Rectal smooth muscle tissue (tissue), 1 donor: ENCODE data around the gene GPC1.

Source experiments
- H3K27ac ChIP-seq: one replicate; pipeline ENCODE4 v1.7.0; 2013; ENCODE audit warnings: low read depth, low read length, inconsistent platforms
- H3K27me3 ChIP-seq: one replicate; pipeline ENCODE4 v1.7.0; 2013; ENCODE audit warnings: low read length; ENCODE audit not compliant: control insufficient read depth, insufficient read depth
- H3K36me3 ChIP-seq: one replicate; pipeline ENCODE4 v1.7.0; 2013; ENCODE audit warnings: low read length; ENCODE audit not compliant: control insufficient read depth, insufficient read depth
- H3K4me1 ChIP-seq: one replicate; pipeline ENCODE4 v1.7.0; 2013; ENCODE audit warnings: low read length; ENCODE audit not compliant: control insufficient read depth, insufficient read depth
- H3K4me3 ChIP-seq: one replicate; pipeline ENCODE4 v1.7.0; 2013; ENCODE audit warnings: low read length
- H3K9ac ChIP-seq: one replicate; pipeline ENCODE4 v1.7.0; 2013; ENCODE audit warnings: low read length

GPC1 gene

GRCh38 chr2:240431661-240432424 lies 3.6 kb upstream of the GPC1 start:
- Histone ChIP-seq H3K36me3 (no peaks in the 10 kb centered on the region), H3K4me1 (peaks cover 4% of the 10 kb centered on the region), H3K27me3 (no peaks in the 10 kb centered on the region), H3K4me3 (no peak overlapping the region), H3K27ac (no peak overlapping the region), H3K9ac (no peak overlapping the region)

GRCh38 chr2:240432430-240432819 lies 3.0 kb upstream of the GPC1 start:
- H3K36me3 ChIP-seq, result no peaks in the 10 kb centered on the region
- H3K9ac ChIP-seq, result no peak overlapping the region
- H3K4me1 ChIP-seq, result peaks cover 10% of the 10 kb centered on the region
- no peak overlapping the region for H3K4me3 ChIP-seq
- no peaks in the 10 kb centered on the region for H3K27me3 ChIP-seq
- no peak overlapping the region for H3K27ac ChIP-seq

- Histone ChIP-seq H3K4me1 (peaks cover 14% of the 10 kb centered on the region), H3K4me3 (no peak overlapping the region), H3K27me3 (no peaks in the 10 kb centered on the region), H3K27ac (peak overlapping the region; percentile 32), H3K9ac (no peak overlapping the region), H3K36me3 (no peaks in the 10 kb centered on the region)
These were observed 2.4 kb upstream of the GPC1 start for GRCh38 chr2:240432820-240433801.

DNA sequence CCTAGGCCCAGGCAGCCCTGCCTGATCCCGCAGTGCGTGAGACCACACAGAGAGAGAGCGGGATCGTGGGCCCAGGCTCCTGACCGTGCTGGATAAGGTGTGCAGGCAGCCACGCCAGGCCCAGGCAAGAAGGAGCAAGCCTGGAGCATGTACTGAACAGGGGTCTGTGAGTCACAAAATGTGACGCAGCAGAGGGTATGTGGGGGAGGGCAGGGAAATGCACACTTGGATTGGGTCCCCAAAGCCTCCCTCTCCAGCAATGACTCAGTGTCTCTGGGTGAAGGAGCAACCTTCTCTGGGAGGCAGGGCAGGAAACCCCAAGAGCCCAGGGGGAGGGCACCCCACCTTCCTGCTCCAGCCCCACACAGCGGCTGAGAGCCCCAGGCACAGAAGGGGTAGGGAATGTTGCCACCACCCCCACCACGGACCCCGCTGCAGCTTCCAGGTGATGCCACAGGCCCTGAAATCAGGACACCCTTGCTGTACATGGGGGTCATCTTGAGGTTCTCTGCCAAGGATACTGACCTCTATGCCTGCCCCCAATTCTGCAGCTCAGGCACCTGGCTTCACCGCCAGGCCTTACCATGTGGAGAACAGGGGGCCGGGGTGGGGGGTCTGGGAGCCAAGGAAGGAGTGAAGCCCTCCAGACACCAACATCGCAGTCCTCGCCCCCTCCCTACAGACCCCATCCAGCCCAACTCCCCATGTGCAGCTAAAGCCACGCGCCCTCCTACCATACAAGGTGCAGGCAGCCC lies 1.3 kb upstream of the GPC1 start:
- H3K27me3 ChIP-seq, result no peaks in the 10 kb centered on the region
- H3K9ac ChIP-seq, result no peak overlapping the region
- no peaks in the 10 kb centered on the region for H3K36me3 ChIP-seq
- H3K4me1 ChIP-seq, result peaks cover 18% of the 10 kb centered on the region
- H3K27ac ChIP-seq, result peak overlapping the region; percentile 81
- H3K4me3 ChIP-seq, result peak overlapping the region; percentile 61

- Histone ChIP-seq H3K27ac (peak overlapping the region; percentile 81), H3K9ac (no peak overlapping the region), H3K4me1 (peaks cover 18% of the 10 kb centered on the region), H3K36me3 (no peaks in the 10 kb centered on the region), H3K27me3 (no peaks in the 10 kb centered on the region), H3K4me3 (peak overlapping the region; percentile 61)
These were observed 571 bp upstream of the GPC1 start for GRCh38 chr2:240434728-240435456.

DNA sequence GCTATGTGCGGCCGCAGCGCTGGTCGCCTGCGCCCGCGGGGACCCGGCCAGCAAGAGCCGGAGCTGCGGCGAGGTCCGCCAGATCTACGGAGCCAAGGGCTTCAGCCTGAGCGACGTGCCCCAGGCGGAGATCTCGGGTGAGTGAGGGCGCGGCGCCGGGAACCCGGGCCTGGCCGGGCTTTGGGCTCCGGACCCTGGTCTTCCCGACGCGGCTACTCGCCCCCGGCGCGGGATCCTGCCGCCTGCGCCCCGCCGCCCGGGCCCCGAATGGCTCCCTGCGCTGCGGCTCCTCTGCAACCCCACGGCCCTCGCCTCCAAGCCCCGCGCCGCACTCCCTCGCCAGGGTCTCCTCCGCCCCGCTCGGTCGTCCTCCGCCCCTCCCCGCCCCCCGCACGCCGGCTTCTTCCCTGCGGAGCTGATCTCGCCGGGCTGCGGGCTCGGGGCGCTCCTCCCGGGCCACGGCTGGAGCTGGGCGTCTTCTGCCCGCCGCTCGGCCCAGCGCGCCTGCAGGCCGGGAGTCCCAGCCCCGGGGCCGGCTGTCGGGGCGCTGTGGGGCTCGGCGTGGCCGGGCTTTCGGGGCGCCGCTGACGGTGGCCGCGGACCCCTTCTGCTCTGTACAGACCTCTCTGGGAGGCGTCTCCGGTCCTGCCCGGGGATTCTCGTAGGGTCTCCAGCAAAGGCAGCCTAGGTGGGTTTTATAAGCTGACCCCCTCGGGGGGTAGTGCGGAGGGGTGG lies 652 bp downstream of the GPC1 start:
- H3K4me3 ChIP-seq, result peak overlapping the region; percentile 68
- H3K27ac ChIP-seq, result peak overlapping the region; percentile 84
- no peaks in the 10 kb centered on the region for H3K36me3 ChIP-seq
- H3K27me3 ChIP-seq, result no peaks in the 10 kb centered on the region
- H3K9ac ChIP-seq, result peak overlapping the region; percentile 40
- peaks cover 18% of the 10 kb centered on the region for H3K4me1 ChIP-seq

- Histone ChIP-seq H3K27ac (peak overlapping the region; percentile 84), H3K36me3 (no peaks in the 10 kb centered on the region), H3K27me3 (no peaks in the 10 kb centered on the region), H3K9ac (no peak overlapping the region), H3K4me1 (peaks cover 18% of the 10 kb centered on the region), H3K4me3 (peak overlapping the region; percentile 68)
These were observed 1.5 kb downstream of the GPC1 start for GRCh38 chr2:240436683-240437550.

DNA sequence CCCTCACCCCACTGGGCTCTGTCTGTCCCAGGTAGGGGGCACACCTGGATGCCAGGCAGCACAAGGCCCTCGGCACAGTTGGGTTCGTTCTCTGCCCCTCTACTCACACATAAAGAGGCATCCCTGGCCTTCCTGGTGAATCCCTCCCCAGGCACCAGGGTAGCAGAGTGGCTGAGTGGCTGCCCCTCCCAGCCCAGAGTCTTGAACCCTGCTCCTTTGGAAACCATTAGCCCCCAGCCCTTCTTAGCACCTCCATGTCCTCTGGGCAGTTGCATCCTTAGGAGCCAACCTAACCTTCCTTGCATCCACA lies 2.0 kb downstream of the GPC1 start:
- Histone ChIP-seq H3K4me3 (no peak overlapping the region), H3K9ac (no peak overlapping the region), H3K4me1 (peaks cover 18% of the 10 kb centered on the region), H3K27ac (no peak overlapping the region), H3K36me3 (no peaks in the 10 kb centered on the region), H3K27me3 (no peaks in the 10 kb centered on the region)

- Histone ChIP-seq H3K27me3 (no peaks in the 10 kb centered on the region), H3K9ac (no peak overlapping the region), H3K4me3 (no peak overlapping the region), H3K36me3 (no peaks in the 10 kb centered on the region), H3K4me1 (peaks cover 18% of the 10 kb centered on the region), H3K27ac (no peak overlapping the region)
These were observed 2.7 kb downstream of the GPC1 start for GRCh38 chr2:240437861-240438809.
